HL-60 (cell line): ENCODE data around the gene SSBP4.

Experiments
- DNase-seq, 2 experiments: peaks; one replicate each; pipeline ENCODE4 v3.0.0-alpha.2; 2010 to 2020; ENCODE audit warnings: low read depth in 1 of 2, low spot score in 1 of 2
- H3K27ac ChIP-seq: fragments of 250-450 bp; sonication (Bioruptor Pico); replicated peaks from 2 replicates; pipeline ENCODE4 v1.5.1; 2020; ENCODE audit warnings: mild to moderate bottlenecking, moderate library complexity
- H3K27me3 ChIP-seq: fragments of 250-450 bp; sonication (Bioruptor Pico); 2 replicates; pipeline ENCODE4 v1.5.1; 2021; ENCODE audit warnings: mild to moderate bottlenecking, moderate library complexity; ENCODE audit not compliant: insufficient read depth, poor library complexity, severe bottlenecking
- H3K4me3 ChIP-seq: replicated peaks from 2 replicates; pipeline ENCODE4 v1.5.1; 2011; ENCODE audit warnings: mild to moderate bottlenecking, control low read depth, low read length; ENCODE audit not compliant: insufficient read depth
- GABPA ChIP-seq: IDR thresholded peaks from 2 replicates; pipeline ENCODE4 v1.6.1; 2012; ENCODE audit warnings: low read depth
- POLR2AphosphoS5 ChIP-seq: IDR thresholded peaks from 2 replicates; pipeline ENCODE4 v1.6.1; 2012; ENCODE audit warnings: low read depth
- SPI1 ChIP-seq: IDR thresholded peaks from 2 replicates; pipeline ENCODE4 v1.6.1; 2012; ENCODE audit warnings: low read depth, mild to moderate bottlenecking, borderline replicate concordance
- TF ChIP-seq, protein P1 (sequence below): IDR thresholded peaks from 2 replicates; pipeline ENCODE4 v1.6.1; 2012; ENCODE audit warnings: low read depth; ENCODE audit not compliant: insufficient replicate concordance
- TF ChIP-seq, protein P2 (sequence below): IDR thresholded peaks from one replicate; pipeline ENCODE4 v1.5.1; 2011; ENCODE audit warnings: low read length, control low read depth, inconsistent platforms; ENCODE audit not compliant: insufficient read depth

SSBP4 gene

GRCh38 chr19:18445262-18445948 lies 26.2 kb downstream of the SSBP4 start:
- no peak overlapping the region for H3K4me3 ChIP-seq
- no peaks in the 10 kb centered on the region for H3K27me3 ChIP-seq
- H3K27ac ChIP-seq, result no peak overlapping the region
- TF ChIP-seq POLR2AphosphoS5 (no peak), GABPA (no peak), SPI1 (no peak)
- DNase-seq, result no peak

- DNase-seq, result no peak
- Histone ChIP-seq H3K27me3 (no peaks in the 10 kb centered on the region), H3K27ac (no peak overlapping the region), H3K4me3 (no peak overlapping the region)
- TF ChIP-seq POLR2AphosphoS5 (no peak), SPI1 (no peak), GABPA (no peak)
- TF ChIP-seq, protein P1, sequence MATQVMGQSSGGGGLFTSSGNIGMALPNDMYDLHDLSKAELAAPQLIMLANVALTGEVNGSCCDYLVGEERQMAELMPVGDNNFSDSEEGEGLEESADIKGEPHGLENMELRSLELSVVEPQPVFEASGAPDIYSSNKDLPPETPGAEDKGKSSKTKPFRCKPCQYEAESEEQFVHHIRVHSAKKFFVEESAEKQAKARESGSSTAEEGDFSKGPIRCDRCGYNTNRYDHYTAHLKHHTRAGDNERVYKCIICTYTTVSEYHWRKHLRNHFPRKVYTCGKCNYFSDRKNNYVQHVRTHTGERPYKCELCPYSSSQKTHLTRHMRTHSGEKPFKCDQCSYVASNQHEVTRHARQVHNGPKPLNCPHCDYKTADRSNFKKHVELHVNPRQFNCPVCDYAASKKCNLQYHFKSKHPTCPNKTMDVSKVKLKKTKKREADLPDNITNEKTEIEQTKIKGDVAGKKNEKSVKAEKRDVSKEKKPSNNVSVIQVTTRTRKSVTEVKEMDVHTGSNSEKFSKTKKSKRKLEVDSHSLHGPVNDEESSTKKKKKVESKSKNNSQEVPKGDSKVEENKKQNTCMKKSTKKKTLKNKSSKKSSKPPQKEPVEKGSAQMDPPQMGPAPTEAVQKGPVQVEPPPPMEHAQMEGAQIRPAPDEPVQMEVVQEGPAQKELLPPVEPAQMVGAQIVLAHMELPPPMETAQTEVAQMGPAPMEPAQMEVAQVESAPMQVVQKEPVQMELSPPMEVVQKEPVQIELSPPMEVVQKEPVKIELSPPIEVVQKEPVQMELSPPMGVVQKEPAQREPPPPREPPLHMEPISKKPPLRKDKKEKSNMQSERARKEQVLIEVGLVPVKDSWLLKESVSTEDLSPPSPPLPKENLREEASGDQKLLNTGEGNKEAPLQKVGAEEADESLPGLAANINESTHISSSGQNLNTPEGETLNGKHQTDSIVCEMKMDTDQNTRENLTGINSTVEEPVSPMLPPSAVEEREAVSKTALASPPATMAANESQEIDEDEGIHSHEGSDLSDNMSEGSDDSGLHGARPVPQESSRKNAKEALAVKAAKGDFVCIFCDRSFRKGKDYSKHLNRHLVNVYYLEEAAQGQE, result no peak
- TF ChIP-seq, protein P2, sequence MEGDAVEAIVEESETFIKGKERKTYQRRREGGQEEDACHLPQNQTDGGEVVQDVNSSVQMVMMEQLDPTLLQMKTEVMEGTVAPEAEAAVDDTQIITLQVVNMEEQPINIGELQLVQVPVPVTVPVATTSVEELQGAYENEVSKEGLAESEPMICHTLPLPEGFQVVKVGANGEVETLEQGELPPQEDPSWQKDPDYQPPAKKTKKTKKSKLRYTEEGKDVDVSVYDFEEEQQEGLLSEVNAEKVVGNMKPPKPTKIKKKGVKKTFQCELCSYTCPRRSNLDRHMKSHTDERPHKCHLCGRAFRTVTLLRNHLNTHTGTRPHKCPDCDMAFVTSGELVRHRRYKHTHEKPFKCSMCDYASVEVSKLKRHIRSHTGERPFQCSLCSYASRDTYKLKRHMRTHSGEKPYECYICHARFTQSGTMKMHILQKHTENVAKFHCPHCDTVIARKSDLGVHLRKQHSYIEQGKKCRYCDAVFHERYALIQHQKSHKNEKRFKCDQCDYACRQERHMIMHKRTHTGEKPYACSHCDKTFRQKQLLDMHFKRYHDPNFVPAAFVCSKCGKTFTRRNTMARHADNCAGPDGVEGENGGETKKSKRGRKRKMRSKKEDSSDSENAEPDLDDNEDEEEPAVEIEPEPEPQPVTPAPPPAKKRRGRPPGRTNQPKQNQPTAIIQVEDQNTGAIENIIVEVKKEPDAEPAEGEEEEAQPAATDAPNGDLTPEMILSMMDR, result no peak
Measured at GRCh38 chr19:18446145-18446810, 27.1 kb downstream of the SSBP4 start.

DNA sequence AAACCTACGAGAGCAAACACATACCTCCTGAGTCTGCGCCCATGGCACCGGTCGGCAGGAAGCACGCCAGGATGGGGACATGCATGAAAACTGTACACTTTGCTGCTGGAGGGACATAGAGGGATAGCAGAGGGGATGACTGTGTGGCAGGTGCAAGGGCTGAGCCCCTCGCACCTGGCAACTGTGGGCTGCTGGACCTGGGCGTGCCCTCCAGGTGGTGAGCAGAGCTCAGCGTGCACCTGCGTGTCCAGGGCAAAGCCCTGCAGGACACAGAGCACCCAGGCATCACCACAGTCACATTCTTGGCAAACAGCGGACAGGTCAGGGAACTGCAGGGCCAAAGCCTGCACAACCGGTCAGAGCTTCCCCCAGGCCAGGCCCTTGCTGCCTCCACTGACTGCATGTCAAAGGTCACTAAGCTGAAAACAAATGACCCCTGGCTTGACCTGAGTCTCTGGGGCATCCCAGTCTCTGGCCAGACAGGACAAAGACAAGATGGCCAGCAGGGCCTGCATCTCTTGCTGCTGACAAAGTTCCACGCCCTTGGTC lies 27.7 kb downstream of the SSBP4 start:
- no peak for DNase-seq
- no peak overlapping the region for H3K4me3 ChIP-seq
- H3K27me3 ChIP-seq, result no peaks in the 10 kb centered on the region
- H3K27ac ChIP-seq, result no peak overlapping the region
- no peak for TF ChIP-seq GABPA
- TF ChIP-seq, protein P2, result no peak
- TF ChIP-seq POLR2AphosphoS5, result no peak
- TF ChIP-seq, protein P1, result no peak
- TF ChIP-seq SPI1, result no peak

DNA sequence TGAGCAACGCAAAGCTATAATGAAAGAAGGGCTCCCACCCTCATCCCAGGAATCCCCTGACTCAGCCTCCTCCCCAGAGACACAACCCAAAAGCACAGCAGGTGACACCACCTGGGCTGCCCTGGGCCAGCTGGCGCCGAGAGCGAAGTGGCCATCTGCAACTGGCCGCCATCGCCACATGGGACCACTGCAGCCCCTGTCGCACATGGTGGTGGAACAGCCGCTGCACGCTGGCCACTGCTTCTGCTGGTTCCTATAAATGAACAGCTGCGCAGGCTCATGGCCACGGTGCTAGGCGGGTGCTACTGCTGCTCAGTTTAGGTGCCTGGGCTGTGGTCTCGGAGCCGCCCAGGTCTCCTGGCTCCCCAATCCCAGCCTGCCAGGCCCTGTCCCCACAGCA lies 30.4 kb downstream of the SSBP4 start:
- H3K27me3 ChIP-seq, result no peaks in the 10 kb centered on the region
- TF ChIP-seq, protein P2, result no peak
- TF ChIP-seq SPI1, result no peak
- TF ChIP-seq, protein P1, result no peak
- TF ChIP-seq GABPA, result no peak
- no peak for TF ChIP-seq POLR2AphosphoS5
- DNase-seq, result no peak
- H3K27ac ChIP-seq, result no peak overlapping the region
- no peak overlapping the region for H3K4me3 ChIP-seq
